GM12878 (cell line): ENCODE measurements around the gene EIF5. TPM values are rescaled to one million over a fixed set of nuclear protein-coding genes. Genes with fewer than 3 reads are reported as not detected.
A peak's percentile ranks its signal among the peaks of the same experiment; 100 is the strongest.

Source experiments
- ATAC-seq: fragments of 200-7000 bp; cut with Tn5 transposase; 3 replicates; pipeline ENCODE4 v1.9.1; 2020; ENCODE audit warnings: mild to moderate bottlenecking, moderate library complexity
- BruUV-seq: library from RNA; stranded (reverse); fragments of 400-500 nt; replicated peaks from 2 replicates; lab custom pipeline; 2021; lab: Mats Ljungman, UMichigan
- CTCF ChIA-PET: fragments of 300-600 bp; sonication (Branson Sonifier 250); formaldehyde crosslinking; extraction: SDS; loops from one replicate; lab custom pipeline; 2021; ENCODE audit warnings: inconsistent platforms; lab: Yijun Ruan, JAX
- POLR2A ChIA-PET: fragments of 350-600 bp; formaldehyde crosslinking; extraction: SDS; loops from one replicate; lab custom pipeline; 2021; ENCODE audit warnings: inconsistent platforms; lab: Charles Lee
- RAD21 ChIA-PET: fragments of 300-600 bp; sonication (Branson Sonifier 250); formaldehyde crosslinking; loops from one replicate; lab custom pipeline; 2023; ENCODE audit warnings: antibody characterized with exemption; ENCODE audit not compliant: unreplicated experiment; lab: Charles Lee
- SMC1A ChIA-PET: fragments of 300-600 bp; sonication (Branson Sonifier 250); formaldehyde crosslinking; loops from one replicate; lab custom pipeline; 2023; ENCODE audit not compliant: unreplicated experiment, uncharacterized antibody; lab: Charles Lee
- DNase-seq: peaks from one replicate; pipeline ENCODE4 v3.0.0-alpha.2; 2011; ENCODE audit warnings: low read depth, low spot score
- FAIRE-seq: peaks from 3 replicates; lab custom pipeline; 2011; peaks lifted over from hg19 to GRCh38; lab: Jason Lieb, UNC
- H2AFZ ChIP-seq: 2 replicates; pipeline ENCODE4 v1.6.0; 2011; ENCODE audit warnings: low read depth, low read length, control low read depth; ENCODE audit not compliant: control insufficient read depth
- H3K27ac ChIP-seq: 2 replicates; pipeline ENCODE4 v1.5.1; 2011; ENCODE audit warnings: control low read depth; ENCODE audit not compliant: control insufficient read depth, insufficient read depth
- H3K27me3 ChIP-seq, 2 experiments: replicated peaks in 1 of 2; 2 replicates each; pipeline versions ENCODE4 v1.6.0 to v1.6.1; 2011; ENCODE audit warnings: low read length in 1 of 2; ENCODE audit not compliant: control insufficient read depth in 2 of 2, insufficient read depth in 2 of 2
- H3K36me3 ChIP-seq, 2 experiments: 2 replicates each; pipeline ENCODE4 v1.5.1; 2011; ENCODE audit warnings: low read length in 1 of 2; ENCODE audit not compliant: control insufficient read depth in 2 of 2, insufficient read depth in 2 of 2
- H3K4me1 ChIP-seq: 2 replicates; pipeline ENCODE4 v1.6.1; 2011; ENCODE audit warnings: mild to moderate bottlenecking, low read length, moderate library complexity, mixed read lengths; ENCODE audit not compliant: control insufficient read depth, insufficient read depth
- H3K4me2 ChIP-seq: 2 replicates; pipeline ENCODE4 v1.6.0; 2011; ENCODE audit warnings: control low read depth; ENCODE audit not compliant: control insufficient read depth, insufficient read depth
- H3K4me3 ChIP-seq: fragments of 200-600 bp; sonication (generic); 2 replicates; pipeline ENCODE4 v1.5.1; 2016
- H3K79me2 ChIP-seq: 2 replicates; pipeline ENCODE4 v1.6.0; 2011; ENCODE audit warnings: low read length; ENCODE audit not compliant: control insufficient read depth, insufficient read depth
- H3K9ac ChIP-seq: 2 replicates; pipeline ENCODE4 v1.8.0; 2011; ENCODE audit warnings: low read length, control low read depth, mixed read lengths; ENCODE audit not compliant: control insufficient read depth, insufficient read depth
- H3K9me3 ChIP-seq: replicated peaks from 3 replicates; pipeline ENCODE4 v1.5.1; 2011; ENCODE audit warnings: mild to moderate bottlenecking, low read length; ENCODE audit not compliant: control insufficient read depth, insufficient read depth
- H4K20me1 ChIP-seq: 2 replicates; pipeline ENCODE4 v1.6.0; 2011; ENCODE audit not compliant: control insufficient read depth, insufficient read depth
- WGBS: methylation state at CpG from one replicate; pipeline ENCODE4 v1.1.6; 2016; ENCODE audit warnings: low lambda C conversion rate; ENCODE audit not compliant: insufficient replicate concordance, insufficient coverage; ENCODE audit errors: missing lambda C conversion rate; 5-methylcytosine and 5-hydroxymethylcytosine counted together
- in situ Hi-C: fragments of 300-500 bp; cut with MboI; formaldehyde crosslinking; loops from 9 replicates; pipeline ENCODE4 v1.14.3; 2018; ENCODE audit warnings: mixed read lengths
- intact Hi-C: fragments of 100-400 bp; cut with micrococcal nuclease; formaldehyde crosslinking; loops from one replicate; pipeline ENCODE4 v1.14.2; 2022; ENCODE audit not compliant: unreplicated experiment
- polyA plus RNA-seq, 11 experiments: library from polyadenylated mRNA; depleted of rRNA in 4 of 11; unstranded in 6 of 11; stranded (reverse) in 5 of 11; fragments of >200 nt; fragmentation: Nextera tagmentation in 4 of 11; fragmentation: Illumina TruSeq in 1 of 11; extraction: Ambion mirVana in 4 of 11; extraction: Trizol in 1 of 11; gene quantifications; 1 replicate in 1 of 11; 2 replicates in 10 of 11; pipeline versions ENCODE4 v1.2.1 to v1.2.3, GENCODE V29; 2011 to 2016; ENCODE audit warnings: inconsistent platforms in 2 of 11, missing spikeins in 2 of 11, low read depth in 1 of 11
- total RNA-seq, 4 experiments: library from RNA; depleted of rRNA in 3 of 4; stranded (reverse); fragments of >200 nt in 3 of 4; fragmentation: Illumina TruSeq in 1 of 4; extraction: Trizol in 1 of 4; gene quantifications; 2 replicates each; pipeline versions ENCODE4 v1.2.1 to v1.2.3, GENCODE V29; 2013 to 2021
- TF ChIP-seq, protein P1 (sequence below), 3 experiments: IDR thresholded peaks in 2 of 3; conservative IDR thresholded peaks in 1 of 3; 2 replicates each; pipeline ENCODE4 v1.5.1; 2011; ENCODE audit warnings: low read depth in 3 of 3, low read length in 3 of 3, mild to moderate bottlenecking in 3 of 3, control low read depth in 2 of 3, moderate library complexity in 2 of 3, inconsistent platforms in 1 of 3, mixed read lengths in 1 of 3; ENCODE audit not compliant: control insufficient read depth in 2 of 3, insufficient read depth in 1 of 3; ENCODE audit errors: extremely low read depth in 1 of 3
- TF ChIP-seq, protein P2 (sequence below): fragments of 450-650 bp; formaldehyde crosslinking; IDR thresholded peaks from 2 replicates; pipeline ENCODE4 v1.5.0; 2022; ENCODE audit warnings: mild to moderate bottlenecking, missing genetic modification characterization

EIF5 gene
- total and polyA plus RNA-seq, 10 of the 15 experiments (the other 5 are each of a cell fraction or from before 2014, with no cell fraction given): 51.2 to 360 (median 115) TPM

DNA sequence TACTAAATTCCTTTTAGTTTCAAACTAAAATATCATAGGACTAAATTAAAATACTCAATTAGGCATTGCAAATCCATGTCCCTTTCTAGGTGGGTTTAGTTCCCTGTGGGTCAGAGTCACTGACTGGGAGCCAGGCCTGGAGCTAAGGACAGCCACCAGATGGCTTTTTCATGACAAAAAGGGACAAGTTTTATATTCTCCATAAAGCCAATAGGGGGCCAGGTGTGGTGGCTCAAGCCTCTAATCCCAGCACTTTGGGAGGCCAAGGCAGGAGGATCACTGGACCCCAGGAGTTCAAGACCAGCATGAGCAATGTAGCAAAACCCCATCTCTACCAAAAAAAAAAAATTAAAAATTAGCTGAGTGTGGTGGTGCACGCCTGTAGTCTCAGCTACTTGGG, 35.4 kb upstream of the EIF5 start:
- ChIA-PET SMC1A (interaction anchor here (1.4 kb wide), 1 partner anchor 37 kb away, joined by 4 read pairs; no protein-coding TSS in a partner anchor), POLR2A (no interaction called here), RAD21 (interaction anchor here (0.6 kb wide), 1 partner anchor 220 kb away, joined by 3 read pairs; no protein-coding TSS in a partner anchor), CTCF (interaction anchor here (1.7 kb wide), 1 partner anchor 194 kb away, joined by 7 read pairs; no protein-coding TSS in a partner anchor)
- no peaks in the 10 kb centered on the region for H3K4me1 ChIP-seq
- ATAC-seq: no peak
- TF ChIP-seq, protein P1, sequence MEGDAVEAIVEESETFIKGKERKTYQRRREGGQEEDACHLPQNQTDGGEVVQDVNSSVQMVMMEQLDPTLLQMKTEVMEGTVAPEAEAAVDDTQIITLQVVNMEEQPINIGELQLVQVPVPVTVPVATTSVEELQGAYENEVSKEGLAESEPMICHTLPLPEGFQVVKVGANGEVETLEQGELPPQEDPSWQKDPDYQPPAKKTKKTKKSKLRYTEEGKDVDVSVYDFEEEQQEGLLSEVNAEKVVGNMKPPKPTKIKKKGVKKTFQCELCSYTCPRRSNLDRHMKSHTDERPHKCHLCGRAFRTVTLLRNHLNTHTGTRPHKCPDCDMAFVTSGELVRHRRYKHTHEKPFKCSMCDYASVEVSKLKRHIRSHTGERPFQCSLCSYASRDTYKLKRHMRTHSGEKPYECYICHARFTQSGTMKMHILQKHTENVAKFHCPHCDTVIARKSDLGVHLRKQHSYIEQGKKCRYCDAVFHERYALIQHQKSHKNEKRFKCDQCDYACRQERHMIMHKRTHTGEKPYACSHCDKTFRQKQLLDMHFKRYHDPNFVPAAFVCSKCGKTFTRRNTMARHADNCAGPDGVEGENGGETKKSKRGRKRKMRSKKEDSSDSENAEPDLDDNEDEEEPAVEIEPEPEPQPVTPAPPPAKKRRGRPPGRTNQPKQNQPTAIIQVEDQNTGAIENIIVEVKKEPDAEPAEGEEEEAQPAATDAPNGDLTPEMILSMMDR (IDR thresholded peaks at IDR 0.05 in 2 of 3, conservative IDR thresholded peaks at IDR 0.05 in 1 of 3; ENCODE audit: control insufficient read depth in 2 of 3, extremely low read depth in 1 of 3, insufficient read depth in 1 of 3, low read depth in 3 of 3, low read length in 3 of 3): 0 out of 6 replicates have a peak, but pooled peaks of 1 of the 3 experiments have one; percentile 6
- TF ChIP-seq, protein P2, sequence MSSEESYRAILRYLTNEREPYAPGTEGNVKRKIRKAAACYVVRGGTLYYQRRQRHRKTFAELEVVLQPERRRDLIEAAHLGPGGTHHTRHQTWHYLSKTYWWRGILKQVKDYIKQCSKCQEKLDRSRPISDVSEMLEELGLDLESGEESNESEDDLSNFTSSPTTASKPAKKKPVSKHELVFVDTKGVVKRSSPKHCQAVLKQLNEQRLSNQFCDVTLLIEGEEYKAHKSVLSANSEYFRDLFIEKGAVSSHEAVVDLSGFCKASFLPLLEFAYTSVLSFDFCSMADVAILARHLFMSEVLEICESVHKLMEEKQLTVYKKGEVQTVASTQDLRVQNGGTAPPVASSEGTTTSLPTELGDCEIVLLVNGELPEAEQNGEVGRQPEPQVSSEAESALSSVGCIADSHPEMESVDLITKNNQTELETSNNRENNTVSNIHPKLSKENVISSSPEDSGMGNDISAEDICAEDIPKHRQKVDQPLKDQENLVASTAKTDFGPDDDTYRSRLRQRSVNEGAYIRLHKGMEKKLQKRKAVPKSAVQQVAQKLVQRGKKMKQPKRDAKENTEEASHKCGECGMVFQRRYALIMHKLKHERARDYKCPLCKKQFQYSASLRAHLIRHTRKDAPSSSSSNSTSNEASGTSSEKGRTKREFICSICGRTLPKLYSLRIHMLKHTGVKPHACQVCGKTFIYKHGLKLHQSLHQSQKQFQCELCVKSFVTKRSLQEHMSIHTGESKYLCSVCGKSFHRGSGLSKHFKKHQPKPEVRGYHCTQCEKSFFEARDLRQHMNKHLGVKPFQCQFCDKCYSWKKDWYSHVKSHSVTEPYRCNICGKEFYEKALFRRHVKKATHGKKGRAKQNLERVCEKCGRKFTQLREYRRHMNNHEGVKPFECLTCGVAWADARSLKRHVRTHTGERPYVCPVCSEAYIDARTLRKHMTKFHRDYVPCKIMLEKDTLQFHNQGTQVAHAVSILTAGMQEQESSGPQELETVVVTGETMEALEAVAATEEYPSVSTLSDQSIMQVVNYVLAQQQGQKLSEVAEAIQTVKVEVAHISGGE (CRISPR knock-in tag): no peak
- WGBS: 80% methylated on average over 1 of the region's 1 CpG
- H3K79me2 ChIP-seq: no peaks in the 10 kb centered on the region
- no peak for FAIRE-seq
- no peak overlapping the region for H3K9ac ChIP-seq
- H3K27ac ChIP-seq: no peak overlapping the region
- H3K4me3 ChIP-seq: no peak overlapping the region
- no peaks in the 10 kb centered on the region for H3K9me3 ChIP-seq
- no peak for DNase-seq
- no peaks in the 10 kb centered on the region for H4K20me1 ChIP-seq
- no peak overlapping the region for H3K4me2 ChIP-seq
- H3K36me3 ChIP-seq: no peaks in the 10 kb centered on the region
- H2AFZ ChIP-seq: no peak overlapping the region
- in situ Hi-C loops (no loop called here), intact Hi-C loops (loop anchor here (10.0 kb wide), 1 partner anchor 604 kb away; no protein-coding TSS in a partner anchor)
- H3K27me3 ChIP-seq: no peaks in the 10 kb centered on the region
- BruUV-seq: no TSS peak
